ENCODE measurements around the gene CRYAA. TPM values are rescaled to one million over a fixed set of nuclear protein-coding genes. Genes with fewer than 3 reads are reported as not detected.

CRYAA gene
- total RNA-seq, 1 experiment from 2014 or later: not detected

- no peak overlapping the region for H2BK12ac ChIP-seq (ENCODE audit: insufficient read length, low read depth, low read length)
- H2BK5ac ChIP-seq (ENCODE audit: insufficient read length, low read length): no peak overlapping the region
- no peak overlapping the region for H2AK5ac ChIP-seq (ENCODE audit: insufficient read length, low read length)
- no peak overlapping the region for H3K9ac ChIP-seq (ENCODE audit: extremely low read depth, insufficient read length, low read length)
- no peak overlapping the region for H3T11ph ChIP-seq (ENCODE audit: low read length)
- no peak overlapping the region for H3K56ac ChIP-seq (ENCODE audit: insufficient read length, low read depth, low read length)
- H2BK120ac ChIP-seq (ENCODE audit: low read depth, low read length, poor library complexity, severe bottlenecking): no peak overlapping the region
- H3K27me3 ChIP-seq (ENCODE audit: insufficient read depth, low read length): no peaks in the 10 kb centered on the region
- H3K36me3 Mint-ChIP-seq (ENCODE audit: insufficient read depth in 1 of 3, low read depth in 3 of 3): no peaks in the 10 kb centered on the region; a peak in 1 of 7 replicates
- no peak overlapping the region for H2AFZ ChIP-seq (ENCODE audit: low read length)
- H3K9me3 Mint-ChIP-seq: peaks cover 0 to 3% of the 10 kb centered on the region in 2 experiments; a peak in 2 of 5 replicates
- H3K4me3 Mint-ChIP-seq: no peak overlapping the region
- TF ChIP-seq CTCF (conservative IDR thresholded peaks at IDR 0.05): no peak
- no peak overlapping the region for H2BK20ac ChIP-seq (ENCODE audit: low read depth, low read length, poor library complexity, severe bottlenecking)
- no peak overlapping the region for H3K27ac Mint-ChIP-seq
- no peaks in the 10 kb centered on the region for H4K20me1 ChIP-seq (ENCODE audit: control insufficient read depth, insufficient read depth, insufficient read length)
- WGBS (ENCODE audit: extremely low coverage, insufficient read length, low lambda C conversion rate): no CpG with 5 or more reads among the region's 4 CpGs
- H3K27ac ChIP-seq (ENCODE audit: insufficient read length, low read depth, low read length): no peak overlapping the region
- H4K91ac ChIP-seq (ENCODE audit: insufficient read length, low read depth, low read length): no peak overlapping the region
- no peak overlapping the region for H3K4ac ChIP-seq (ENCODE audit: low read depth, low read length)
- H3K79me1 ChIP-seq (ENCODE audit: insufficient read depth, low read depth, low read length, poor library complexity, severe bottlenecking): no peaks in the 10 kb centered on the region
- H4K5ac ChIP-seq (ENCODE audit: insufficient read length, low read depth, low read length): no peak overlapping the region
- H3K79me2 ChIP-seq (ENCODE audit: insufficient read depth, low read length): no peaks in the 10 kb centered on the region
- H3K4me2 ChIP-seq (ENCODE audit: insufficient read depth, insufficient read length, low read length): no peak overlapping the region
- peaks cover 6 to 7% of the 10 kb centered on the region in 2 experiments; a peak in 3 of 4 replicates for H3K4me1 Mint-ChIP-seq
- DNase-seq: no peak
- H3K23ac ChIP-seq (ENCODE audit: insufficient read length, low read depth, low read length): no peak overlapping the region
- no peak overlapping the region for H4K8ac ChIP-seq (replicated peaks; ENCODE audit: insufficient read length, low read depth, low read length)
- H3K9me3 ChIP-seq (ENCODE audit: control insufficient read depth, low read depth, low read length): no peaks in the 10 kb centered on the region
- no peak overlapping the region for H2BK15ac ChIP-seq (ENCODE audit: low read depth, low read length)
- H3K23me2 ChIP-seq (ENCODE audit: insufficient read length, low read depth, low read length, poor library complexity, severe bottlenecking): no peaks in the 10 kb centered on the region
- H3K18ac ChIP-seq (ENCODE audit: insufficient read length, low read depth, low read length): no peak overlapping the region
- H3K27me3 Mint-ChIP-seq (ENCODE audit: low read depth): peaks cover 9% of the 10 kb centered on the region
- H3K14ac ChIP-seq (ENCODE audit: insufficient read depth, low read length): no peak overlapping the region
- no peaks in the 10 kb centered on the region for H3K4me1 ChIP-seq (ENCODE audit: insufficient read depth, low read length)
These were observed 18.9 kb downstream of the CRYAA start for GRCh38 chr21:43187715-43188114.
